HepG2 (cell line): ENCODE results near the gene CEP63. TPM values are rescaled to one million over a fixed set of nuclear protein-coding genes. Genes with fewer than 3 reads are reported as not detected.

Source experiments
- CHD4 ChIP-seq: fragments of 200-600 bp; sonication (generic); IDR thresholded peaks from 2 replicates; pipeline ENCODE4 v1.7.0; 2017; ENCODE audit warnings: mild to moderate bottlenecking, low read length, borderline replicate concordance
- FOXA3 ChIP-seq: IDR thresholded peaks from 2 replicates; pipeline ENCODE4 v1.6.1; 2016; ENCODE audit warnings: missing genetic modification reagents, missing compliant biosample characterization
- GTF2F1 ChIP-seq: fragments of 150-350 bp; IDR thresholded peaks from 2 replicates; pipeline ENCODE4 v1.6.1; 2014; ENCODE audit warnings: low read length
- HMGA1 ChIP-seq: sonication (generic); formaldehyde crosslinking; conservative IDR thresholded peaks from 2 replicates; pipeline ENCODE4 v1.4.0; 2020; ENCODE audit warnings: missing genetic modification reagents
- HNF4G ChIP-seq, 2 experiments: sonication (generic) in 1 of 2; formaldehyde crosslinking in 1 of 2; IDR thresholded peaks; 2 replicates each; pipeline versions ENCODE4 v1.4.0 to v1.6.1; 2011 to 2020; ENCODE audit warnings: borderline replicate concordance in 2 of 2, low read depth in 2 of 2, mild to moderate bottlenecking in 2 of 2, low read length in 1 of 2, missing genetic modification reagents in 1 of 2, moderate library complexity in 1 of 2
- HNRNPH1 ChIP-seq: fragments of 200-400 bp; formaldehyde crosslinking; optimal IDR thresholded peaks from 2 replicates; pipeline ENCODE3; 2017; ENCODE audit warnings: mild to moderate bottlenecking, low read depth, low read length
- KDM2A ChIP-seq: sonication (generic); formaldehyde crosslinking; IDR thresholded peaks from 2 replicates; pipeline ENCODE4 v1.4.0; 2020; ENCODE audit warnings: low read depth, missing genetic modification reagents, borderline replicate concordance
- NFIC ChIP-seq: IDR thresholded peaks from 2 replicates; pipeline ENCODE4 v1.6.1; 2012; ENCODE audit warnings: mild to moderate bottlenecking, low read length, inconsistent platforms
- RAD21 ChIP-seq: fragments of 450-650 bp; formaldehyde crosslinking; IDR thresholded peaks from 2 replicates; pipeline ENCODE4 v1.5.0; 2020; ENCODE audit warnings: mild to moderate bottlenecking
- SAFB2 ChIP-seq: sonication (generic); formaldehyde crosslinking; IDR thresholded peaks from 2 replicates; pipeline ENCODE4 v1.5.1; 2020; ENCODE audit warnings: missing genetic modification reagents, low read depth, mild to moderate bottlenecking, borderline replicate concordance
- SSRP1 ChIP-seq: IDR thresholded peaks from 2 replicates; pipeline ENCODE4 v1.6.1; 2016; ENCODE audit warnings: control low read depth
- STAG1 ChIP-seq: sonication (generic); formaldehyde crosslinking; IDR thresholded peaks from 2 replicates; pipeline ENCODE4 v1.4.0; 2020; ENCODE audit warnings: missing genetic modification reagents
- ZFP37 ChIP-seq: sonication (generic); formaldehyde crosslinking; IDR thresholded peaks from 2 replicates; pipeline ENCODE4 v1.4.0; 2020; ENCODE audit warnings: missing genetic modification reagents, borderline replicate concordance
- ZNF121 ChIP-seq: sonication (generic); formaldehyde crosslinking; IDR thresholded peaks from 2 replicates; pipeline ENCODE4 v1.5.0; 2020; ENCODE audit warnings: mild to moderate bottlenecking, missing genetic modification reagents
- ZNF143 ChIP-seq: sonication (generic); formaldehyde crosslinking; IDR thresholded peaks from 2 replicates; pipeline ENCODE4 v1.4.0; 2020; ENCODE audit warnings: missing genetic modification reagents
- ZNF225 ChIP-seq: sonication (generic); formaldehyde crosslinking; IDR thresholded peaks from 2 replicates; pipeline ENCODE4 v1.4.0; 2020; ENCODE audit warnings: mild to moderate bottlenecking, missing genetic modification reagents
- ZNF264 ChIP-seq: sonication (generic); formaldehyde crosslinking; IDR thresholded peaks from 2 replicates; pipeline ENCODE4 v1.4.0; 2020; ENCODE audit warnings: missing genetic modification reagents
- ZNF296 ChIP-seq: sonication (generic); formaldehyde crosslinking; conservative IDR thresholded peaks from 2 replicates; pipeline ENCODE4 v1.5.0; 2020; ENCODE audit warnings: mild to moderate bottlenecking, missing genetic modification reagents
- ZNF34 ChIP-seq: sonication (generic); formaldehyde crosslinking; IDR thresholded peaks from 2 replicates; pipeline ENCODE4 v1.4.0; 2020; ENCODE audit warnings: mild to moderate bottlenecking, missing genetic modification reagents, borderline replicate concordance
- ZNF501 ChIP-seq: sonication (generic); formaldehyde crosslinking; IDR thresholded peaks from 2 replicates; pipeline ENCODE4 v1.5.1; 2020; ENCODE audit warnings: mild to moderate bottlenecking, moderate library complexity, missing genetic modification reagents
- ZNF724P ChIP-seq: sonication (generic); formaldehyde crosslinking; IDR thresholded peaks from 2 replicates; pipeline ENCODE4 v1.8.0; 2022; ENCODE audit warnings: missing genetic modification reagents, borderline replicate concordance
- polyA plus RNA-seq, 8 experiments: library from polyadenylated mRNA; depleted of rRNA in 3 of 8; stranded (reverse) in 7 of 8; unstranded in 1 of 8; fragments of >200 nt; fragmentation: Illumina TruSeq in 4 of 8; extraction: Trizol in 4 of 8; gene quantifications; 2 replicates each; pipeline versions ENCODE4 v1.2.1 to v1.2.3, GENCODE V29; 2011 to 2016; ENCODE audit warnings: low read depth in 4 of 8, missing spikeins in 1 of 8, mixed read lengths in 1 of 8; ENCODE audit not compliant: insufficient read depth in 1 of 8
- total RNA-seq, 5 experiments: library from RNA; depleted of rRNA; stranded (reverse); fragments of >200 nt; fragmentation: Illumina TruSeq; extraction: Trizol; gene quantifications; 2 replicates each; pipeline ENCODE4 v1.2.3, GENCODE V29; 2016; ENCODE audit warnings: low read depth in 1 of 5
- TF ChIP-seq, protein P1 (sequence below): sonication (generic); formaldehyde crosslinking; IDR thresholded peaks from 2 replicates; pipeline ENCODE4 v1.8.1; 2023; ENCODE audit warnings: missing genetic modification reagents, mild to moderate bottlenecking, borderline replicate concordance
- TF ChIP-seq, protein P2 (sequence below): sonication (generic); formaldehyde crosslinking; IDR thresholded peaks from 2 replicates; pipeline ENCODE4 v1.5.1; 2020; ENCODE audit warnings: missing genetic modification reagents, mild to moderate bottlenecking, borderline replicate concordance
- TF ChIP-seq, protein P3 (sequence below): sonication (generic); formaldehyde crosslinking; IDR thresholded peaks from 2 replicates; pipeline ENCODE4 v1.4.0; 2020; ENCODE audit warnings: mild to moderate bottlenecking, low read depth, missing genetic modification reagents
- TF ChIP-seq, protein P4 (sequence below): sonication (generic); formaldehyde crosslinking; IDR thresholded peaks from 2 replicates; pipeline ENCODE4 v1.4.0; 2020; ENCODE audit warnings: mild to moderate bottlenecking, missing genetic modification reagents

CEP63 gene
- total and polyA plus RNA-seq, 2 of the 13 experiments (the other 11 are each of a cell fraction or from before 2014, with no cell fraction given) = 7.2 to 18.4 TPM

DNA sequence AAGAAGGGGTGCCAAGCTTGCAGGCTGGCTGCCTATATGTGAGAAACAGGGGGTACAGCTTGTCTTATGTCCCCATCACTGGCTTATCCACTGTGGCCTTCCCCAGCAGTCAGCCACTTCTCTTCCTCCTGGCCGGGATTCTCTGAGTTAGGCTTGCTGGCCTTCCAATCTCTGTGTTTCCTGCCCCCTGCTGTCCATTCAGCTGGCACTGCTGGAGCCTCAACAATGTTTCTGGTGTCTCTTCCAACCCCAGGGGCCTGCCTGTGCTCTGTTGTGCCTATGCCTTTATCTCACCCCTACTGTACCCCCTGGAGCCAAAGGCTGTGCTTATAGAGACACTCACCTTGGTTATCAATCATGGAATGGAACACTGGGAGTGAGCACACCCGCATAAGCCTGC, 36.6 kb upstream of the CEP63 start (continued):
- TF ChIP-seq NFIC = no peak
- no peak for TF ChIP-seq HNF4G (IDR thresholded peaks at IDR 0.05; ENCODE audit: borderline replicate concordance, low read depth, low read length)
- no peak for TF ChIP-seq HNF4G (CRISPR knock-in tag; IDR thresholded peaks at IDR 0.05; ENCODE audit: borderline replicate concordance, low read depth)
- no peak for TF ChIP-seq ZNF121 (CRISPR knock-in tag)
- no peak for TF ChIP-seq CHD4
- no peak for TF ChIP-seq ZNF296 (CRISPR knock-in tag)
- no peak for TF ChIP-seq ZNF34 (CRISPR knock-in tag)
- TF ChIP-seq, protein P1, sequence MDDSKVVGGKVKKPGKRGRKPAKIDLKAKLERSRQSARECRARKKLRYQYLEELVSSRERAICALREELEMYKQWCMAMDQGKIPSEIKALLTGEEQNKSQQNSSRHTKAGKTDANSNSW (CRISPR knock-in tag) = no peak
- no peak for TF ChIP-seq GTF2F1
- TF ChIP-seq STAG1 (CRISPR knock-in tag) = peak; percentile 79
- TF ChIP-seq ZFP37 (CRISPR knock-in tag) = no peak
- TF ChIP-seq, protein P2, sequence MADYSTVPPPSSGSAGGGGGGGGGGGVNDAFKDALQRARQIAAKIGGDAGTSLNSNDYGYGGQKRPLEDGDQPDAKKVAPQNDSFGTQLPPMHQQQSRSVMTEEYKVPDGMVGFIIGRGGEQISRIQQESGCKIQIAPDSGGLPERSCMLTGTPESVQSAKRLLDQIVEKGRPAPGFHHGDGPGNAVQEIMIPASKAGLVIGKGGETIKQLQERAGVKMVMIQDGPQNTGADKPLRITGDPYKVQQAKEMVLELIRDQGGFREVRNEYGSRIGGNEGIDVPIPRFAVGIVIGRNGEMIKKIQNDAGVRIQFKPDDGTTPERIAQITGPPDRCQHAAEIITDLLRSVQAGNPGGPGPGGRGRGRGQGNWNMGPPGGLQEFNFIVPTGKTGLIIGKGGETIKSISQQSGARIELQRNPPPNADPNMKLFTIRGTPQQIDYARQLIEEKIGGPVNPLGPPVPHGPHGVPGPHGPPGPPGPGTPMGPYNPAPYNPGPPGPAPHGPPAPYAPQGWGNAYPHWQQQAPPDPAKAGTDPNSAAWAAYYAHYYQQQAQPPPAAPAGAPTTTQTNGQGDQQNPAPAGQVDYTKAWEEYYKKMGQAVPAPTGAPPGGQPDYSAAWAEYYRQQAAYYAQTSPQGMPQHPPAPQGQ (CRISPR knock-in tag) = no peak
- TF ChIP-seq, protein P3, sequence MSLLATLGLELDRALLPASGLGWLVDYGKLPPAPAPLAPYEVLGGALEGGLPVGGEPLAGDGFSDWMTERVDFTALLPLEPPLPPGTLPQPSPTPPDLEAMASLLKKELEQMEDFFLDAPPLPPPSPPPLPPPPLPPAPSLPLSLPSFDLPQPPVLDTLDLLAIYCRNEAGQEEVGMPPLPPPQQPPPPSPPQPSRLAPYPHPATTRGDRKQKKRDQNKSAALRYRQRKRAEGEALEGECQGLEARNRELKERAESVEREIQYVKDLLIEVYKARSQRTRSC (CRISPR knock-in tag) = no peak
- TF ChIP-seq ZNF501 = no peak
- no peak for TF ChIP-seq FOXA3 (CRISPR knock-in tag)
- TF ChIP-seq SAFB2 (CRISPR knock-in tag) = no peak
- no peak for TF ChIP-seq ZNF225
- TF ChIP-seq RAD21 (CRISPR knock-in tag) = peak; percentile 65; the same call in 1 of the 2 replicates
- TF ChIP-seq HMGA1 = no peak
- TF ChIP-seq, protein P4, sequence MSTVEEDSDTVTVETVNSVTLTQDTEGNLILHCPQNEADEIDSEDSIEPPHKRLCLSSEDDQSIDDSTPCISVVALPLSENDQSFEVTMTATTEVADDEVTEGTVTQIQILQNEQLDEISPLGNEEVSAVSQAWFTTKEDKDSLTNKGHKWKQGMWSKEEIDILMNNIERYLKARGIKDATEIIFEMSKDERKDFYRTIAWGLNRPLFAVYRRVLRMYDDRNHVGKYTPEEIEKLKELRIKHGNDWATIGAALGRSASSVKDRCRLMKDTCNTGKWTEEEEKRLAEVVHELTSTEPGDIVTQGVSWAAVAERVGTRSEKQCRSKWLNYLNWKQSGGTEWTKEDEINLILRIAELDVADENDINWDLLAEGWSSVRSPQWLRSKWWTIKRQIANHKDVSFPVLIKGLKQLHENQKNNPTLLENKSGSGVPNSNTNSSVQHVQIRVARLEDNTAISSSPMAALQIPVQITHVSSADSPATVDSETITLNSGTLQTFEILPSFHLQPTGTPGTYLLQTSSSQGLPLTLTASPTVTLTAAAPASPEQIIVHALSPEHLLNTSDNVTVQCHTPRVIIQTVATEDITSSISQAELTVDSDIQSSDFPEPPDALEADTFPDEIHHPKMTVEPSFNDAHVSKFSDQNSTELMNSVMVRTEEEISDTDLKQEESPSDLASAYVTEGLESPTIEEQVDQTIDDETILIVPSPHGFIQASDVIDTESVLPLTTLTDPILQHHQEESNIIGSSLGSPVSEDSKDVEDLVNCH (CRISPR knock-in tag) = no peak
- no peak for TF ChIP-seq ZNF264 (CRISPR knock-in tag)
- TF ChIP-seq KDM2A (CRISPR knock-in tag) = 0 out of 2 replicates have a peak, but pooled peaks have one; percentile 26
- TF ChIP-seq HNRNPH1 = no peak
- TF ChIP-seq ZNF724P (CRISPR knock-in tag) = no peak
- TF ChIP-seq SSRP1 = no peak
- TF ChIP-seq ZNF143 (CRISPR knock-in tag) = no peak
